GM12801 (cell line): Measurements from ENCODE around the gene BAIAP2L1.

Source experiments
- CTCF ChIP-seq: IDR thresholded peaks from one replicate; pipeline ENCODE4 v1.5.1; 2011; ENCODE audit warnings: control low read depth; ENCODE audit not compliant: insufficient read length; ENCODE audit errors: extremely low read depth

Gene BAIAP2L1

GRCh38 chr7:98368716-98369115 lies 32.2 kb downstream of the BAIAP2L1 start:
- TF ChIP-seq CTCF: no peak

GRCh38 chr7:98366562-98366938 lies 34.3 kb downstream of the BAIAP2L1 start:
- TF ChIP-seq CTCF: no peak

GRCh38 chr7:98365863-98366561 lies 34.9 kb downstream of the BAIAP2L1 start:
- TF ChIP-seq CTCF: no peak

GRCh38 chr7:98364220-98364619 lies 36.7 kb downstream of the BAIAP2L1 start:
- no peak for TF ChIP-seq CTCF

GRCh38 chr7:98362517-98362916 lies 38.4 kb downstream of the BAIAP2L1 start:
- TF ChIP-seq CTCF: no peak

- TF ChIP-seq CTCF: no peak
Measured at GRCh38 chr7:98360221-98361130, 40.4 kb downstream of the BAIAP2L1 start.

- TF ChIP-seq CTCF: no peak
Measured at GRCh38 chr7:98359395-98359794, 41.5 kb downstream of the BAIAP2L1 start.
